ENCODE results near the gene RPP21. TPM values are rescaled to one million over a fixed set of nuclear protein-coding genes. Genes with fewer than 3 reads are reported as not detected.

Gene RPP21
- total RNA-seq, 1 donor from 2014 or later: 30.6 TPM

GRCh38 chr6:30378290-30378937, 33.5 kb downstream of the RPP21 start:
- DNase-seq (ENCODE audit: low spot score): no peak

- no peak for DNase-seq (ENCODE audit: low spot score)
Measured at GRCh38 chr6:30380464-30380863, 35.5 kb downstream of the RPP21 start.

- DNase-seq (ENCODE audit: low spot score): no peak
Measured at GRCh38 chr6:30386166-30386565, 41.2 kb downstream of the RPP21 start.

- DNase-seq (ENCODE audit: low spot score): no peak
Measured at GRCh38 chr6:30391240-30391639, 46.3 kb downstream of the RPP21 start.

GRCh38 chr6:30394139-30394538, 49.2 kb downstream of the RPP21 start:
- no peak for DNase-seq (ENCODE audit: low spot score)

Other genes with a start within 250 kb of the RPP21 start
- 1.7 TPM for gene TRIM31, start 232.1 kb upstream of the RPP21 start, total RNA-seq (ENCODE audit: insufficient read depth, low replicate concordance)
- 0.48 TPM for gene TRIM40, start 209.0 kb upstream of the RPP21 start, total RNA-seq (ENCODE audit: insufficient read depth, low replicate concordance)
- 4.3 TPM for gene TRIM10, start 183.9 kb upstream of the RPP21 start, total RNA-seq (ENCODE audit: insufficient read depth, low replicate concordance)
- 0.48 TPM for gene TRIM15, start 181.6 kb upstream of the RPP21 start, total RNA-seq (ENCODE audit: insufficient read depth, low replicate concordance)
- gene TRIM26, start 131.8 kb upstream of the RPP21 start, total RNA-seq (ENCODE audit: insufficient read depth, low replicate concordance): 15.6 TPM
- 5.5 TPM for gene TRIM39, start 18.2 kb upstream of the RPP21 start, total RNA-seq (ENCODE audit: insufficient read depth, low replicate concordance)
- 186 TPM for gene HLA-E, start 144.4 kb downstream of the RPP21 start, total RNA-seq (ENCODE audit: insufficient read depth, low replicate concordance)
- gene GNL1, start 211.3 kb downstream of the RPP21 start, total RNA-seq (ENCODE audit: insufficient read depth, low replicate concordance): 25.3 TPM
- 5.1 TPM for gene PRR3, start 212.1 kb downstream of the RPP21 start, total RNA-seq (ENCODE audit: insufficient read depth, low replicate concordance)
- gene ABCF1, start 226.3 kb downstream of the RPP21 start, total RNA-seq (ENCODE audit: insufficient read depth, low replicate concordance): 27.2 TPM